ENCODE data around the gene MUTYH. TPM values are rescaled to one million over a fixed set of nuclear protein-coding genes. Genes with fewer than 3 reads are reported as not detected.
A peak's percentile ranks its signal among the peaks of the same experiment; 100 is the strongest.

The MUTYH gene
- total and polyA plus RNA-seq, 2 experiments from 2014 or later = 23.5 to 29.6 TPM

GRCh38 chr1:45337630-45338325 is 2.5 kb downstream of the MUTYH start:
- Histone ChIP-seq H3K4me2 (no peak overlapping the region), H3K4me3 (no peak overlapping the region), H3K79me2 (peaks cover 39% of the 10 kb centered on the region), H3K36me3 (replicated peaks; ENCODE audit: insufficient read depth, low read depth) (no peaks in the 10 kb centered on the region), H3K9me2 (replicated peaks; ENCODE audit: insufficient read depth) (no peaks in the 10 kb centered on the region), H3K4me1 (ENCODE audit: insufficient read depth) (peaks cover 41% of the 10 kb centered on the region), H4K20me1 (ENCODE audit: insufficient read depth, poor library complexity, severe bottlenecking) (no peaks in the 10 kb centered on the region), H2AFZ (no peak overlapping the region), H3K27me3 (no peaks in the 10 kb centered on the region), H3K9me3 (ENCODE audit: low read depth) (no peaks in the 10 kb centered on the region), H3K27ac (peak overlapping the region; percentile 97)
- TF ChIP-seq EZH2phosphoT487 (IDR thresholded peaks at IDR 0.05; ENCODE audit: low read depth, severe bottlenecking, unreplicated experiment) (no peak), EZH2 (IDR thresholded peaks at IDR 0.05; ENCODE audit: borderline replicate concordance) (no peak), CTCF (IDR thresholded peaks at IDR 0.05; ENCODE audit: poor library complexity) (no peak)
- 95% methylated on average over 3 of the region's 3 CpGs for WGBS (ENCODE audit: low lambda C conversion rate, missing lambda C conversion rate)
- no peak for DNase-seq (ENCODE audit: low spot score)

DNA sequence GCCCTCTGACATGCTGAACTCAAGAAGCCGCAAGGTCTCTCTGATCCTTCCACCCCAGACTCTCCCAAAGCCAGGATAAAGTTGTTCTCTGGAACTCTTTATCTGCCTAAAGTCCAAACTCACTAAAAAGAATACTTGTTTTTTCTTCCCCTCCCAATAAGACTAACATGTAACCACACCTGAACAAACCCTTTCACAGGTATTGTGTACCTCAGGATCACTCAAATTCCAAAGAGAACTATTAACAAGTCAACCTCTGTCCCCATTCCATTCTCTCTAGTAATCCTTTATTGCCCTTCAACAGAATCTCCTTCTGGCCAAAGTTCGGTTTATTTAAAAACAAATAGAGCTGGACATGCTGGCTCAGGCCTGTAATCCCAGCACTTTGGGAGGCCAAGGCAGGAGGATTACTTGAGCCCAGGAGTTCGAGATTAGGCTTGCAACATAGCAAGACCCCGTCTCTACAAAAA is 4.3 kb downstream of the MUTYH start:
- Histone ChIP-seq H3K4me1 (ENCODE audit: insufficient read depth) (peaks cover 36% of the 10 kb centered on the region), H4K20me1 (ENCODE audit: insufficient read depth, poor library complexity, severe bottlenecking) (no peaks in the 10 kb centered on the region), H3K79me2 (peaks cover 20% of the 10 kb centered on the region), H3K4me2 (peak overlapping the region; percentile 55), H3K36me3 (replicated peaks; ENCODE audit: insufficient read depth, low read depth) (no peaks in the 10 kb centered on the region), H3K9me2 (replicated peaks; ENCODE audit: insufficient read depth) (no peaks in the 10 kb centered on the region), H2AFZ (no peak overlapping the region), H3K27ac (peak overlapping the region; percentile 97), H3K27me3 (no peaks in the 10 kb centered on the region), H3K4me3 (no peak overlapping the region), H3K9me3 (ENCODE audit: low read depth) (no peaks in the 10 kb centered on the region)
- DNase-seq (ENCODE audit: low spot score) = peak; percentile 69
- WGBS (ENCODE audit: low lambda C conversion rate, missing lambda C conversion rate) = 33% methylated on average over 4 of the region's 4 CpGs
- TF ChIP-seq CTCF (IDR thresholded peaks at IDR 0.05; ENCODE audit: poor library complexity) (no peak), EZH2phosphoT487 (IDR thresholded peaks at IDR 0.05; ENCODE audit: low read depth, severe bottlenecking, unreplicated experiment) (no peak), EZH2 (IDR thresholded peaks at IDR 0.05; ENCODE audit: borderline replicate concordance) (no peak)

DNA sequence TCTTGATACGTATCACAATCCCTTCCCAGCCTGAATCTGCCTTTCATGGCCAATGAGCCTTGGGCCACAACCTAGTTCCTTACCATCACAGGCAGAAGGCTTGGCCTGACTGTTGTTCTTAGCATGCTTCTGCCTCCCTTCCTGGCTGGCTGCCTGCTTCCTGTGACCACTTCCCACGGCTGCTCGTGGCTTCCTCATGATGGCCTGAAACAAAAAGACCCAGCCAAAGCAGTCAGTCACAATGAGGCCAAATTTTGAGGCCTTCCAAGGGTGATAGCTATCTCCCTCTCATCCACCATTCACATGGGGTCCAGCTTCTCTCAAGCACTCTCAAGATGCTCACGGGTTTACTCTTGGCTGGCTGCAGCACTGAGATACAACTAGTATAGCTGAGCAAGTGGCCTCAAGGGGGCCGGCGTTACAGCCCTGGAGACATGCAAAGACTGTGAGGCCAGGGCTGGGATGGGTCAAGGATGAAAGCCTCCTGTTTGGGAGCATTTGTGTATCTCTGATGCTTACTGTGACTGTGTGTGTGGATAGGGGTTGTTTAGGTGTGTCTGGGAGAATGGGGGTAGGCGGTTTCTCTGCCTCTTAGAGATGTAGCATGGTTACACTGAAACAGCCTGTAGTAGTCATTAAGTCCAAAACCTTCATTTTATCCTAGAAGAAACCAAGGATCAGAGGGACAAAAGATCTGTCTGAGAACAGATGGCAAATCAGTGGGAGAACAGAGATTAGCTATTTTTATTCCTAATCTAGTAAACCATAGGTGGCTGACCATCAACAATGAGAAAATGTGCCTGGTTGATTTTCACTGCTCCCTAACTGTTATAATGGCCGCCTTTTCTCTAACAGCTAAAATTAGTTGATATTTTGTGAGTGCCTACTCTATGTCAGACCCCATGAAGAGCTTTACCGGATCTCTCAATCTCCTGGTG is 5.7 kb downstream of the MUTYH start:
- Histone ChIP-seq H3K4me1 (ENCODE audit: insufficient read depth) (peaks cover 32% of the 10 kb centered on the region), H2AFZ (no peak overlapping the region), H3K9me3 (ENCODE audit: low read depth) (no peaks in the 10 kb centered on the region), H3K79me2 (peaks cover 16% of the 10 kb centered on the region), H3K27ac (peak overlapping the region; percentile 94), H3K27me3 (no peaks in the 10 kb centered on the region), H3K4me3 (no peak overlapping the region), H3K4me2 (peak overlapping the region; percentile 55), H3K9me2 (replicated peaks; ENCODE audit: insufficient read depth) (no peaks in the 10 kb centered on the region), H4K20me1 (ENCODE audit: insufficient read depth, poor library complexity, severe bottlenecking) (no peaks in the 10 kb centered on the region), H3K36me3 (replicated peaks; ENCODE audit: insufficient read depth, low read depth) (no peaks in the 10 kb centered on the region)
- TF ChIP-seq EZH2phosphoT487 (IDR thresholded peaks at IDR 0.05; ENCODE audit: low read depth, severe bottlenecking, unreplicated experiment) (no peak), CTCF (IDR thresholded peaks at IDR 0.05; ENCODE audit: poor library complexity) (peak; percentile 16)
- 68% methylated on average over 9 of the region's 9 CpGs for WGBS (ENCODE audit: low lambda C conversion rate, missing lambda C conversion rate)
- DNase-seq (ENCODE audit: low spot score) = peak; percentile 46
